Pericardium fibroblast (primary cell): ENCODE data around the gene RAP1B. TPM values are rescaled to one million over a fixed set of nuclear protein-coding genes. Genes with fewer than 3 reads are reported as not detected.

Source experiments
- total RNA-seq: library from RNA; depleted of rRNA; stranded (reverse); fragments of >200 nt; gene quantifications from 2 replicates; pipeline ENCODE4 v1.2.3, GENCODE V29; 2015

The RAP1B gene
- 173 and 230 TPM in 2 replicates for total RNA-seq

GRCh38 chr12:68610370-68611093 lies at the start of gene RAP1B:
RAP1B (plus strand) TSS chr12:68610899; CDS start chr12:68648725, 37,826 bp downstream.

GRCh38 chr12:68686595-68687521 lies 76.2 kb downstream of the RAP1B start, which contains the start of gene NUP107:
NUP107 (plus strand) TSS chr12:68686978; CDS start chr12:68687066, 88 bp downstream.

Other genes with a start within 250 kb of the RAP1B start
- 18.4 and 21.7 TPM in 2 replicates for gene NUP107, start 76.1 kb downstream of the RAP1B start, total RNA-seq
- gene SLC35E3, start 135.3 kb downstream of the RAP1B start, total RNA-seq = 1.8 and 8.8 TPM in 2 replicates
- 56.7 and 205 TPM in 2 replicates for gene MDM2, start 197.3 kb downstream of the RAP1B start, total RNA-seq